ENCODE data around the gene AKAP14. TPM values are rescaled to one million over a fixed set of nuclear protein-coding genes. Genes with fewer than 3 reads are reported as not detected.
"Not testable (repeated sequence)": the region's sequence is repeated elsewhere in the genome, so short reads cannot be mapped to it uniquely, and the experiment has no call there.

Gene AKAP14
- total RNA-seq, 4 donors from 2014 or later: not detected

- no peak overlapping the region for H3K27ac ChIP-seq
- intact Hi-C loops (cut with DNase I): no loop called here
- 58 to 66% methylated on average over 8 to 11 of the region's 11 CpGs for WGBS, 2 donors
- DNase-seq: peak; percentile 10 to 13
- H3K4me3 ChIP-seq (replicated peaks in 1 of 3): no peak overlapping the region
- TF ChIP-seq POLR2A (IDR thresholded peaks at IDR 0.05) (no peak), CTCF (IDR thresholded peaks at IDR 0.05) (peak in 5 of 6 experiments; percentile 36 to 52 (median 46))
- no peaks in the 10 kb centered on the region for H3K4me1 ChIP-seq
- H3K27me3 ChIP-seq: no peaks in the 10 kb centered on the region
- no peaks in the 10 kb centered on the region for H3K36me3 ChIP-seq
- H3K9me3 ChIP-seq: no peaks in the 10 kb centered on the region
Measured at GRCh38 chrX:119880552-119881437, 14.9 kb upstream of the AKAP14 start.

GRCh38 chrX:119885554-119886428 lies 9.9 kb upstream of the AKAP14 start:
- 81 to 87% methylated on average over 10 of the region's 11 CpGs for WGBS, 2 donors
- Histone ChIP-seq H3K4me3 (replicated peaks in 1 of 3) (no peak overlapping the region), H3K9me3 (no peaks in the 10 kb centered on the region), H3K27me3 (no peaks in the 10 kb centered on the region), H3K27ac (no peak overlapping the region), H3K4me1 (no peaks in the 10 kb centered on the region), H3K36me3 (no peaks in the 10 kb centered on the region)
- TF ChIP-seq POLR2A (IDR thresholded peaks at IDR 0.05) (no peak), CTCF (IDR thresholded peaks at IDR 0.05) (no peak)
- intact Hi-C loops (cut with DNase I): no loop called here
- DNase-seq: no peak

- no peak overlapping the region for H3K27ac ChIP-seq
- no peaks in the 10 kb centered on the region for H3K27me3 ChIP-seq
- TF ChIP-seq POLR2A (IDR thresholded peaks at IDR 0.05) (no peak), CTCF (IDR thresholded peaks at IDR 0.05) (peak in 5 of 6 experiments; percentile 15 to 48 (median 31))
- no peaks in the 10 kb centered on the region for H3K36me3 ChIP-seq
- H3K4me1 ChIP-seq: no peaks in the 10 kb centered on the region
- intact Hi-C loops (cut with DNase I): no loop called here
- WGBS, 2 donors: 11 to 33% methylated on average over 1 to 11 of the region's 40 CpGs
- no peak overlapping the region for H3K4me3 ChIP-seq (replicated peaks in 1 of 3)
- no peaks in the 10 kb centered on the region for H3K9me3 ChIP-seq
- DNase-seq: peak; percentile 52 to 56
Measured at GRCh38 chrX:119887721-119888425, 7.8 kb upstream of the AKAP14 start.

GRCh38 chrX:119890626-119891025 lies 5.1 kb upstream of the AKAP14 start:
- H3K36me3 ChIP-seq; H3K27ac ChIP-seq; H3K9me3 ChIP-seq; H3K4me3 ChIP-seq (replicated peaks in 1 of 3); H3K4me1 ChIP-seq; H3K27me3 ChIP-seq; intact Hi-C loops (cut with DNase I); DNase-seq: not testable (repeated sequence)
- no CpG with 5 or more reads among the region's 36 CpGs for WGBS, 2 donors

- WGBS, 2 donors: 67 to 78% methylated on average over 16 of the region's 16 CpGs
- H3K36me3 ChIP-seq; DNase-seq; H3K4me3 ChIP-seq (replicated peaks in 1 of 3); H3K27ac ChIP-seq; H3K9me3 ChIP-seq; intact Hi-C loops (cut with DNase I); H3K27me3 ChIP-seq; H3K4me1 ChIP-seq: not testable (repeated sequence)
Measured at GRCh38 chrX:119891961-119892692, 3.6 kb upstream of the AKAP14 start.
